OCI-LY1 (cell line): ENCODE measurements around the gene SLC13A2.

ENCODE experiments used
- H2AFZ ChIP-seq: fragments of 200-600 bp; sonication (generic), shearing (Covaris generic); 2 replicates; pipeline ENCODE4 v1.6.0; 2014; ENCODE audit warnings: antibody characterized with exemption, mild to moderate bottlenecking, low read length
- H3F3A ChIP-seq: fragments of 200-600 bp; sonication (generic), shearing (Covaris generic); 2 replicates; pipeline ENCODE4 v1.6.0; 2014; ENCODE audit warnings: mild to moderate bottlenecking, antibody characterized with exemption, low read length, moderate library complexity; ENCODE audit not compliant: insufficient read depth
- H3K27ac ChIP-seq: fragments of 200-600 bp; sonication (generic); 2 replicates; pipeline ENCODE4 v1.5.1; 2014; ENCODE audit warnings: low read length, mixed run types, mild to moderate bottlenecking, low read depth; ENCODE audit not compliant: poor library complexity, severe bottlenecking
- H3K27me3 ChIP-seq: fragments of 200-600 bp; sonication (generic); 2 replicates; pipeline ENCODE4 v1.6.0; 2014; ENCODE audit warnings: antibody characterized with exemption, mild to moderate bottlenecking, low read length, moderate library complexity; ENCODE audit not compliant: insufficient read depth
- H3K36me3 ChIP-seq: fragments of 200-600 bp; sonication (generic); 2 replicates; pipeline ENCODE4 v1.6.1; 2014; ENCODE audit warnings: mild to moderate bottlenecking, antibody characterized with exemption, low read length, moderate library complexity, mixed read lengths; ENCODE audit not compliant: insufficient read depth
- H3K4me1 ChIP-seq: fragments of 200-600 bp; sonication (generic); 2 replicates; pipeline ENCODE4 v1.5.1; 2014; ENCODE audit warnings: mild to moderate bottlenecking, low read length, moderate library complexity; ENCODE audit not compliant: insufficient read depth, severe bottlenecking
- H3K4me2 ChIP-seq: fragments of 200-600 bp; sonication (generic), shearing (Covaris generic); 2 replicates; pipeline ENCODE4 v1.6.1; 2014; ENCODE audit warnings: low read length
- H3K4me3 ChIP-seq: fragments of 200-600 bp; sonication (generic); 2 replicates; pipeline ENCODE4 v1.5.1; 2014; ENCODE audit warnings: low read length, low read depth, mild to moderate bottlenecking, mixed read lengths; ENCODE audit not compliant: poor library complexity, severe bottlenecking
- H3K79me2 ChIP-seq: fragments of 200-600 bp; shearing (Covaris generic); 2 replicates; pipeline ENCODE4 v1.6.1; 2016; ENCODE audit warnings: mixed run types, low read length, mixed read lengths; ENCODE audit not compliant: insufficient read depth
- H3K9ac ChIP-seq: fragments of 200-600 bp; sonication (generic), shearing (Covaris generic); 2 replicates; pipeline ENCODE4 v1.6.1; 2014; ENCODE audit warnings: mild to moderate bottlenecking, low read length, mixed read lengths
- H3K9me2 ChIP-seq: fragments of 200-600 bp; sonication (generic), shearing (Covaris generic); 2 replicates; pipeline ENCODE4 v1.6.1; 2014; ENCODE audit warnings: low read depth, mild to moderate bottlenecking, low read length, mixed read lengths
- H3K9me3 ChIP-seq: fragments of 200-600 bp; shearing (Covaris generic); 2 replicates; pipeline ENCODE4 v1.6.1; 2014; ENCODE audit warnings: low read length, mixed read lengths
- H4K20me1 ChIP-seq: fragments of 200-600 bp; sonication (generic), shearing (Covaris generic); 2 replicates; pipeline ENCODE4 v1.6.0; 2016; ENCODE audit warnings: mild to moderate bottlenecking, low read length; ENCODE audit not compliant: insufficient read depth
- EZH2 ChIP-seq: fragments of 200-600 bp; sonication (generic), shearing (Covaris generic); IDR thresholded peaks from 2 replicates; pipeline ENCODE4 v1.8.0; 2017; ENCODE audit warnings: borderline replicate concordance, mixed run types, mild to moderate bottlenecking, antibody characterized with exemption, low read length, moderate library complexity, mixed read lengths
- TF ChIP-seq, protein P1 (sequence below): fragments of 200-600 bp; sonication (generic), shearing (Covaris generic); IDR thresholded peaks from 2 replicates; pipeline ENCODE4 v1.5.1; 2017; ENCODE audit warnings: mild to moderate bottlenecking, antibody characterized with exemption, low read length, moderate library complexity, mixed read lengths

The SLC13A2 gene

GRCh38 chr17:28507567-28508203, 34.2 kb downstream of the SLC13A2 start:
- no peak overlapping the region for H3K4me2 ChIP-seq

DNA sequence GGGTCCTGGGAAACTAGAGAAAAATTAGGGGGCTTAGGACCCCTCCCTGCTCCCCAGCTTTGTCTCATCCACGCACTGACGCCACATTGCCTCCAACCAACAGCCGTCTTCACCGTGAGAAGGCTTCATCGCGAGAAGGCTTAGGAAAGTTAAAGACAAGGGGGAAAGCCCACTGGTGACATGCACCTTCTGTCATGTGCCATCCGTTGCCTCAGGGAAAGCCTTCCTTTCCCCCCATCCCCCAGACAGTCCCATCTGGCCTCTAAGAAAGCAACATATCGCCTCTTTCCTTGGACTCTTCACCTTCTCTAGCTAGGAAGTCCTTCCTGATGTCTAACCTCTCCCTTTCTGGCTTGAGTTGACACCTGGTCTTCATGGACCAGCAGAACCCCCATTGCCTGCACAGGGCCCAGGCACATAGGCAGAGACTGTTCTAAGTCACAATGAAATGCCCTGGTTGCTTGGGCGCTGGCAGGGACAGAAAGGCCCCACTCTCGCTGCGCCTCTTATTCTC, 34.8 kb downstream of the SLC13A2 start:
- H3K9ac ChIP-seq = no peak overlapping the region
- no peaks in the 10 kb centered on the region for H3K9me2 ChIP-seq
- no peaks in the 10 kb centered on the region for H4K20me1 ChIP-seq
- no peaks in the 10 kb centered on the region for H3K36me3 ChIP-seq
- no peak overlapping the region for H3K4me3 ChIP-seq
- no peaks in the 10 kb centered on the region for H3K4me1 ChIP-seq
- H3K4me2 ChIP-seq = no peak overlapping the region
- no peaks in the 10 kb centered on the region for H3K27me3 ChIP-seq
- no peak overlapping the region for H2AFZ ChIP-seq
- H3F3A ChIP-seq = no peaks in the 10 kb centered on the region
- H3K27ac ChIP-seq = no peak overlapping the region
- no peak for TF ChIP-seq EZH2
- TF ChIP-seq, protein P1, sequence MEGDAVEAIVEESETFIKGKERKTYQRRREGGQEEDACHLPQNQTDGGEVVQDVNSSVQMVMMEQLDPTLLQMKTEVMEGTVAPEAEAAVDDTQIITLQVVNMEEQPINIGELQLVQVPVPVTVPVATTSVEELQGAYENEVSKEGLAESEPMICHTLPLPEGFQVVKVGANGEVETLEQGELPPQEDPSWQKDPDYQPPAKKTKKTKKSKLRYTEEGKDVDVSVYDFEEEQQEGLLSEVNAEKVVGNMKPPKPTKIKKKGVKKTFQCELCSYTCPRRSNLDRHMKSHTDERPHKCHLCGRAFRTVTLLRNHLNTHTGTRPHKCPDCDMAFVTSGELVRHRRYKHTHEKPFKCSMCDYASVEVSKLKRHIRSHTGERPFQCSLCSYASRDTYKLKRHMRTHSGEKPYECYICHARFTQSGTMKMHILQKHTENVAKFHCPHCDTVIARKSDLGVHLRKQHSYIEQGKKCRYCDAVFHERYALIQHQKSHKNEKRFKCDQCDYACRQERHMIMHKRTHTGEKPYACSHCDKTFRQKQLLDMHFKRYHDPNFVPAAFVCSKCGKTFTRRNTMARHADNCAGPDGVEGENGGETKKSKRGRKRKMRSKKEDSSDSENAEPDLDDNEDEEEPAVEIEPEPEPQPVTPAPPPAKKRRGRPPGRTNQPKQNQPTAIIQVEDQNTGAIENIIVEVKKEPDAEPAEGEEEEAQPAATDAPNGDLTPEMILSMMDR = no peak
- no peaks in the 10 kb centered on the region for H3K79me2 ChIP-seq
- H3K9me3 ChIP-seq = no peaks in the 10 kb centered on the region

More at GRCh38 chr17:28507567-28508203, 34.2 kb downstream of the SLC13A2 start:
- Histone ChIP-seq H3K9ac (no peak overlapping the region), H3K79me2 (no peaks in the 10 kb centered on the region), H3K4me3 (no peak overlapping the region), H3K27me3 (no peaks in the 10 kb centered on the region), H3K36me3 (no peaks in the 10 kb centered on the region), H2AFZ (no peak overlapping the region), H4K20me1 (no peaks in the 10 kb centered on the region), H3K9me3 (no peaks in the 10 kb centered on the region), H3F3A (no peaks in the 10 kb centered on the region), H3K9me2 (no peaks in the 10 kb centered on the region), H3K4me1 (no peaks in the 10 kb centered on the region), H3K27ac (no peak overlapping the region)
- TF ChIP-seq, protein P1 = no peak
- no peak for TF ChIP-seq EZH2

DNA sequence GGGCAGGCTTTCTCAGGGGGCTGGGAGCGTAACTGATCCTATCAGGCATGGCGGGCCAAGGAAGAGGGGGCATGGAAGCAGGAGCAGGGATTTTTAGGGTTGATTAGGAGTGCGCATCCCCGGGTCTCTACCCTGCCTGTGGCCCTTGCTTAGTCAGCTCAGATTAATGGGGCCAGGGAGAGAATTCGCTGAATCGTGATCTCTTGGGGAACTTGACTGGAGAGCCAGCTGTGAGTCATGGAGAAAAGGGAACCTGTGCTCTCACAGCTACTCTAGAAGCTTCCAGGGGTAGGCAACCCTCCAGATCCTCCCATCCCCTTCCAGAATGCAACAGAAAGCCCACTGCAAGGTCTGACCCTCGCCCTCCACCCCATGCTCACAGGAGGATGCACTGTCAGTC, 36.3 kb downstream of the SLC13A2 start:
- Histone ChIP-seq H3K4me3 (no peak overlapping the region), H3K9ac (no peak overlapping the region)

More for the DNA sequence above, 36.3 kb downstream of the SLC13A2 start:
- H3K9me3 ChIP-seq = no peaks in the 10 kb centered on the region
- H3K27ac ChIP-seq = no peak overlapping the region
- H4K20me1 ChIP-seq = no peaks in the 10 kb centered on the region
- H3K27me3 ChIP-seq = peaks cover 10% of the 10 kb centered on the region
- no peaks in the 10 kb centered on the region for H3K36me3 ChIP-seq
- H3K9me2 ChIP-seq = no peaks in the 10 kb centered on the region
- H3K4me2 ChIP-seq = no peak overlapping the region
- no peaks in the 10 kb centered on the region for H3F3A ChIP-seq
- TF ChIP-seq, protein P1 = no peak
- no peak for TF ChIP-seq EZH2
- no peaks in the 10 kb centered on the region for H3K4me1 ChIP-seq
- no peaks in the 10 kb centered on the region for H3K79me2 ChIP-seq
- no peak overlapping the region for H2AFZ ChIP-seq
